ENCODE data around the gene NEK9.
A peak's percentile ranks its signal among the peaks of the same experiment; 100 is the strongest.

Gene NEK9

GRCh38 chr14:75162631-75163030 lies 35.8 kb upstream of the NEK9 start:
- H3K27ac Mint-ChIP-seq, result no peak overlapping the region
- H3K9me3 Mint-ChIP-seq, result no peaks in the 10 kb centered on the region
- peaks cover 25% of the 10 kb centered on the region for H3K4me1 Mint-ChIP-seq
- no peak for TF ChIP-seq CTCF (IDR thresholded peaks at IDR 0.05)
- no peak overlapping the region for H3K4me3 Mint-ChIP-seq
- peaks cover 5% of the 10 kb centered on the region for H3K36me3 Mint-ChIP-seq (ENCODE audit: low read depth)
- no peak for DNase-seq
- no peaks in the 10 kb centered on the region for H3K27me3 Mint-ChIP-seq (ENCODE audit: low read depth, poor library complexity)

GRCh38 chr14:75158843-75159614 lies 32.2 kb upstream of the NEK9 start:
- H3K27ac Mint-ChIP-seq, result no peak overlapping the region
- H3K27me3 Mint-ChIP-seq (ENCODE audit: low read depth, poor library complexity), result no peaks in the 10 kb centered on the region
- DNase-seq, result no peak
- no peaks in the 10 kb centered on the region for H3K9me3 Mint-ChIP-seq
- no peak overlapping the region for H3K4me3 Mint-ChIP-seq
- no peak for TF ChIP-seq CTCF (IDR thresholded peaks at IDR 0.05)
- peaks cover 11% of the 10 kb centered on the region for H3K4me1 Mint-ChIP-seq
- peaks cover 16% of the 10 kb centered on the region for H3K36me3 Mint-ChIP-seq (ENCODE audit: low read depth)

- H3K4me3 Mint-ChIP-seq, result no peak overlapping the region
These were observed 30.1 kb upstream of the NEK9 start for GRCh38 chr14:75156901-75157300.

GRCh38 chr14:75156111-75156510 lies 29.3 kb upstream of the NEK9 start:
- no peak for TF ChIP-seq CTCF (IDR thresholded peaks at IDR 0.05)
- Mint-ChIP-seq H3K27me3 (ENCODE audit: low read depth, poor library complexity) (no peaks in the 10 kb centered on the region), H3K27ac (no peak overlapping the region), H3K4me3 (no peak overlapping the region), H3K36me3 (ENCODE audit: low read depth) (peaks cover 25% of the 10 kb centered on the region), H3K4me1 (peaks cover 5% of the 10 kb centered on the region), H3K9me3 (no peaks in the 10 kb centered on the region)
- no peak for DNase-seq

More at GRCh38 chr14:75156901-75157300, 30.1 kb upstream of the NEK9 start:
- no peaks in the 10 kb centered on the region for H3K9me3 Mint-ChIP-seq
- H3K27ac Mint-ChIP-seq, result peak overlapping the region; percentile 36
- H3K27me3 Mint-ChIP-seq (ENCODE audit: low read depth, poor library complexity), result no peaks in the 10 kb centered on the region
- H3K4me1 Mint-ChIP-seq, result peaks cover 11% of the 10 kb centered on the region
- DNase-seq, result no peak
- H3K36me3 Mint-ChIP-seq (ENCODE audit: low read depth), result peaks cover 18% of the 10 kb centered on the region
- no peak for TF ChIP-seq CTCF (IDR thresholded peaks at IDR 0.05)

GRCh38 chr14:75155169-75155568 lies 28.3 kb upstream of the NEK9 start:
- H3K27ac Mint-ChIP-seq, result no peak overlapping the region
- no peaks in the 10 kb centered on the region for H3K9me3 Mint-ChIP-seq
- H3K4me1 Mint-ChIP-seq, result no peaks in the 10 kb centered on the region
- H3K27me3 Mint-ChIP-seq (ENCODE audit: low read depth, poor library complexity), result no peaks in the 10 kb centered on the region
- no peak for DNase-seq
- no peak for TF ChIP-seq CTCF (IDR thresholded peaks at IDR 0.05)
- H3K4me3 Mint-ChIP-seq, result no peak overlapping the region
- H3K36me3 Mint-ChIP-seq (ENCODE audit: low read depth), result peaks cover 26% of the 10 kb centered on the region

GRCh38 chr14:75153295-75153694 lies 26.4 kb upstream of the NEK9 start:
- Mint-ChIP-seq H3K4me1 (peaks cover 4% of the 10 kb centered on the region), H3K27ac (no peak overlapping the region), H3K4me3 (no peak overlapping the region), H3K27me3 (ENCODE audit: low read depth, poor library complexity) (no peaks in the 10 kb centered on the region), H3K9me3 (no peaks in the 10 kb centered on the region), H3K36me3 (ENCODE audit: low read depth) (peaks cover 36% of the 10 kb centered on the region)
- no peak for TF ChIP-seq CTCF (IDR thresholded peaks at IDR 0.05)
- DNase-seq, result no peak

All from nephron progenitor cell (in vitro differentiated cells).